ENCODE data around the gene DTX3L. TPM values are rescaled to one million over a fixed set of nuclear protein-coding genes. Genes with fewer than 3 reads are reported as not detected.

Gene DTX3L
- total and polyA plus RNA-seq, 2 of the 13 experiments (the other 11 are each of a cell fraction or from before 2014, with no cell fraction given): 2.5 to 10.9 TPM

- peak; percentile 90 for FAIRE-seq
- H3K27ac ChIP-seq (ENCODE audit: extremely low read length, insufficient read depth, low read length): no peak overlapping the region
- peaks cover 26% of the 10 kb centered on the region for H3K4me1 ChIP-seq (ENCODE audit: insufficient read depth, low read length)
- POLR2A ChIA-PET: no interaction called here
- DNase-seq (ENCODE audit: low spot score): peak; percentile 88
- H4K20me1 ChIP-seq (ENCODE audit: insufficient read depth, low read length): no peaks in the 10 kb centered on the region
- H3K4me3 ChIP-seq (replicated peaks in 1 of 3; ENCODE audit: insufficient read depth in 1 of 3, low read depth in 2 of 3, low read length in 3 of 3): no peak overlapping the region
- WGBS (ENCODE audit: low lambda C conversion rate): 18% methylated on average over 3 of the region's 3 CpGs
- peaks cover 0 to 8% of the 10 kb centered on the region in 2 experiments; a peak in 1 of 5 replicates for H3K36me3 ChIP-seq (replicated peaks in 1 of 2; ENCODE audit: control insufficient read depth in 1 of 2, insufficient read depth in 2 of 2, low read length in 2 of 2)
- H3K9me3 ChIP-seq (ENCODE audit: low read length): no peaks in the 10 kb centered on the region
- no peaks in the 10 kb centered on the region for H3K79me2 ChIP-seq (ENCODE audit: insufficient read depth, low read length)
- ATAC-seq: peak; percentile 94
- in situ Hi-C loops (cut with HindIII; ENCODE audit: extremely low pct_ligation_motif_present, low pct_unique_long_range_greater_than_20kb) (no loop called here), intact Hi-C loops (cut with micrococcal nuclease; ENCODE audit: unreplicated experiment) (no loop called here)
- H2AFZ ChIP-seq (ENCODE audit: low read length): no peak overlapping the region
- no peaks in the 10 kb centered on the region for H3K27me3 ChIP-seq (ENCODE audit: control insufficient read depth in 1 of 2, insufficient read depth in 2 of 2, low read length in 2 of 2)
- TSS peak; percentile 11 for BruUV-seq (replicated peaks)
- H3K9ac ChIP-seq (ENCODE audit: insufficient read depth, low read depth, low read length): no peak overlapping the region
- CTCF ChIA-PET (ENCODE audit: low intra/inter-chr PET ratio, low total read pairs): no interaction called here
- peak overlapping the region; percentile 31 for H3K4me2 ChIP-seq (ENCODE audit: low read depth, low read length)
- TF ChIP-seq HIVEP1 (CRISPR knock-in tag; IDR thresholded peaks at IDR 0.05) (no peak), MAFK (conservative IDR thresholded peaks at IDR 0.05 in 1 of 2, IDR thresholded peaks at IDR 0.05 in 1 of 2; ENCODE audit: low read length in 2 of 2) (no peak), ZNF552 (CRISPR knock-in tag; IDR thresholded peaks at IDR 0.05; ENCODE audit: borderline replicate concordance) (no peak), IRF2 (CRISPR knock-in tag; IDR thresholded peaks at IDR 0.05) (peak; percentile 81; the same call in 1 of the 2 replicates), KLF15 (CRISPR knock-in tag; IDR thresholded peaks at IDR 0.05; ENCODE audit: borderline replicate concordance) (no peak), ZNF18 (CRISPR knock-in tag; IDR thresholded peaks at IDR 0.05; ENCODE audit: insufficient replicate concordance) (no peak), ZNF879 (CRISPR knock-in tag; IDR thresholded peaks at IDR 0.05) (no peak), ZNF317 (CRISPR knock-in tag; IDR thresholded peaks at IDR 0.05) (no peak), ZNF121 (CRISPR knock-in tag; IDR thresholded peaks at IDR 0.05) (no peak), ZNF816 (CRISPR knock-in tag; IDR thresholded peaks at IDR 0.05; ENCODE audit: borderline replicate concordance) (no peak), ZFP36 (IDR thresholded peaks at IDR 0.05; ENCODE audit: borderline replicate concordance, low read depth, low read length, partially characterized antibody) (no peak), DZIP1 (CRISPR knock-in tag; IDR thresholded peaks at IDR 0.05) (no peak), RFX1 (IDR thresholded peaks at IDR 0.05) (no peak)
These were observed 8.8 kb downstream of the DTX3L start for GRCh38 chr3:122572940-122573412.

Measured in HepG2 (cell line).